GM12878 (cell line): ENCODE data around the gene SEMA3G. TPM values are rescaled to one million over a fixed set of nuclear protein-coding genes. Genes with fewer than 3 reads are reported as not detected.
A peak's percentile ranks its signal among the peaks of the same experiment; 100 is the strongest.

Experiments
- ATAC-seq: fragments of 200-7000 bp; cut with Tn5 transposase; 3 replicates; pipeline ENCODE4 v1.9.1; 2020; ENCODE audit warnings: mild to moderate bottlenecking, moderate library complexity
- BruUV-seq: library from RNA; stranded (reverse); fragments of 400-500 nt; replicated peaks from 2 replicates; lab custom pipeline; 2021; lab: Mats Ljungman, UMichigan
- CTCF ChIA-PET: fragments of 300-600 bp; sonication (Branson Sonifier 250); formaldehyde crosslinking; extraction: SDS; loops from one replicate; lab custom pipeline; 2021; ENCODE audit warnings: inconsistent platforms; lab: Yijun Ruan, JAX
- POLR2A ChIA-PET: fragments of 350-600 bp; formaldehyde crosslinking; extraction: SDS; loops from one replicate; lab custom pipeline; 2021; ENCODE audit warnings: inconsistent platforms; lab: Charles Lee
- RAD21 ChIA-PET: fragments of 300-600 bp; sonication (Branson Sonifier 250); formaldehyde crosslinking; loops from one replicate; lab custom pipeline; 2023; ENCODE audit warnings: antibody characterized with exemption; ENCODE audit not compliant: unreplicated experiment; lab: Charles Lee
- SMC1A ChIA-PET: fragments of 300-600 bp; sonication (Branson Sonifier 250); formaldehyde crosslinking; loops from one replicate; lab custom pipeline; 2023; ENCODE audit not compliant: unreplicated experiment, uncharacterized antibody; lab: Charles Lee
- DNase-seq: peaks from one replicate; pipeline ENCODE4 v3.0.0-alpha.2; 2011; ENCODE audit warnings: low read depth, low spot score
- FAIRE-seq: peaks from 3 replicates; lab custom pipeline; 2011; peaks lifted over from hg19 to GRCh38; lab: Jason Lieb, UNC
- H2AFZ ChIP-seq: 2 replicates; pipeline ENCODE4 v1.6.0; 2011; ENCODE audit warnings: low read depth, low read length, control low read depth; ENCODE audit not compliant: control insufficient read depth
- H3K27ac ChIP-seq: 2 replicates; pipeline ENCODE4 v1.5.1; 2011; ENCODE audit warnings: control low read depth; ENCODE audit not compliant: control insufficient read depth, insufficient read depth
- H3K27me3 ChIP-seq, 2 experiments: replicated peaks in 1 of 2; 2 replicates each; pipeline versions ENCODE4 v1.6.0 to v1.6.1; 2011; ENCODE audit warnings: low read length in 1 of 2; ENCODE audit not compliant: control insufficient read depth in 2 of 2, insufficient read depth in 2 of 2
- H3K36me3 ChIP-seq, 2 experiments: 2 replicates each; pipeline ENCODE4 v1.5.1; 2011; ENCODE audit warnings: low read length in 1 of 2; ENCODE audit not compliant: control insufficient read depth in 2 of 2, insufficient read depth in 2 of 2
- H3K4me1 ChIP-seq: 2 replicates; pipeline ENCODE4 v1.6.1; 2011; ENCODE audit warnings: mild to moderate bottlenecking, low read length, moderate library complexity, mixed read lengths; ENCODE audit not compliant: control insufficient read depth, insufficient read depth
- H3K4me2 ChIP-seq: 2 replicates; pipeline ENCODE4 v1.6.0; 2011; ENCODE audit warnings: control low read depth; ENCODE audit not compliant: control insufficient read depth, insufficient read depth
- H3K4me3 ChIP-seq: fragments of 200-600 bp; sonication (generic); 2 replicates; pipeline ENCODE4 v1.5.1; 2016
- H3K79me2 ChIP-seq: 2 replicates; pipeline ENCODE4 v1.6.0; 2011; ENCODE audit warnings: low read length; ENCODE audit not compliant: control insufficient read depth, insufficient read depth
- H3K9ac ChIP-seq: 2 replicates; pipeline ENCODE4 v1.8.0; 2011; ENCODE audit warnings: low read length, control low read depth, mixed read lengths; ENCODE audit not compliant: control insufficient read depth, insufficient read depth
- H3K9me3 ChIP-seq: replicated peaks from 3 replicates; pipeline ENCODE4 v1.5.1; 2011; ENCODE audit warnings: mild to moderate bottlenecking, low read length; ENCODE audit not compliant: control insufficient read depth, insufficient read depth
- H4K20me1 ChIP-seq: 2 replicates; pipeline ENCODE4 v1.6.0; 2011; ENCODE audit not compliant: control insufficient read depth, insufficient read depth
- ATF2 ChIP-seq: IDR thresholded peaks from 2 replicates; pipeline ENCODE4 v1.6.1; 2012; ENCODE audit warnings: low read length, inconsistent platforms
- CREM ChIP-seq: IDR thresholded peaks from 2 replicates; pipeline ENCODE4 v1.6.1; 2014; ENCODE audit warnings: antibody characterized with exemption, low read depth
- ESRRA ChIP-seq: IDR thresholded peaks from 2 replicates; pipeline ENCODE4 v1.6.1; 2012; ENCODE audit warnings: mild to moderate bottlenecking, low read length, improper control_type of control experiment
- HSF1 ChIP-seq: fragments of 150-350 bp; IDR thresholded peaks from 2 replicates; pipeline ENCODE4 v1.6.1; 2014; ENCODE audit warnings: mild to moderate bottlenecking, low read depth, low read length
- KLF5 ChIP-seq: fragments of 450-650 bp; IDR thresholded peaks from 2 replicates; pipeline ENCODE4 v1.6.1; 2014; ENCODE audit warnings: mild to moderate bottlenecking; ENCODE audit not compliant: partially characterized antibody
- NFXL1 ChIP-seq: fragments of 450-650 bp; IDR thresholded peaks from 2 replicates; pipeline ENCODE4 v1.6.1; 2017; ENCODE audit warnings: antibody characterized with exemption, mild to moderate bottlenecking, borderline replicate concordance
- NFYA ChIP-seq: IDR thresholded peaks from 2 replicates; pipeline ENCODE4 v1.6.1; 2011; ENCODE audit warnings: low read depth, mild to moderate bottlenecking, low read length, improper control_type of control experiment, borderline replicate concordance
- RB1 ChIP-seq: fragments of 450-650 bp; formaldehyde crosslinking; IDR thresholded peaks from 2 replicates; pipeline ENCODE4 v1.6.1; 2017; ENCODE audit warnings: mild to moderate bottlenecking, borderline replicate concordance
- SMARCA5 ChIP-seq: fragments of 450-650 bp; IDR thresholded peaks from 2 replicates; pipeline ENCODE4 v1.6.1; 2017; ENCODE audit warnings: mild to moderate bottlenecking
- SMC3 ChIP-seq: IDR thresholded peaks from 2 replicates; pipeline ENCODE4 v1.6.1; 2011; ENCODE audit warnings: low read length, improper control_type of control experiment, borderline replicate concordance
- SP1 ChIP-seq: IDR thresholded peaks from one replicate; pipeline ENCODE4 v1.6.1; 2011; ENCODE audit warnings: low read depth, low read length
- TCF7 ChIP-seq: IDR thresholded peaks from 2 replicates; pipeline ENCODE4 v1.6.1; 2014; ENCODE audit warnings: antibody characterized with exemption, borderline replicate concordance
- ZBED1 ChIP-seq: IDR thresholded peaks from 2 replicates; pipeline ENCODE4 v1.6.1; 2016; ENCODE audit warnings: borderline replicate concordance
- WGBS: methylation state at CpG from one replicate; pipeline ENCODE4 v1.1.6; 2016; ENCODE audit warnings: low lambda C conversion rate; ENCODE audit not compliant: insufficient replicate concordance, insufficient coverage; ENCODE audit errors: missing lambda C conversion rate; 5-methylcytosine and 5-hydroxymethylcytosine counted together
- in situ Hi-C: fragments of 300-500 bp; cut with MboI; formaldehyde crosslinking; loops from 9 replicates; pipeline ENCODE4 v1.14.3; 2018; ENCODE audit warnings: mixed read lengths
- intact Hi-C: fragments of 100-400 bp; cut with micrococcal nuclease; formaldehyde crosslinking; loops from one replicate; pipeline ENCODE4 v1.14.2; 2022; ENCODE audit not compliant: unreplicated experiment
- polyA plus RNA-seq, 11 experiments: library from polyadenylated mRNA; depleted of rRNA in 4 of 11; unstranded in 6 of 11; stranded (reverse) in 5 of 11; fragments of >200 nt; fragmentation: Nextera tagmentation in 4 of 11; fragmentation: Illumina TruSeq in 1 of 11; extraction: Ambion mirVana in 4 of 11; extraction: Trizol in 1 of 11; gene quantifications; 1 replicate in 1 of 11; 2 replicates in 10 of 11; pipeline versions ENCODE4 v1.2.1 to v1.2.3, GENCODE V29; 2011 to 2016; ENCODE audit warnings: inconsistent platforms in 2 of 11, missing spikeins in 2 of 11, low read depth in 1 of 11
- total RNA-seq, 4 experiments: library from RNA; depleted of rRNA in 3 of 4; stranded (reverse); fragments of >200 nt in 3 of 4; fragmentation: Illumina TruSeq in 1 of 4; extraction: Trizol in 1 of 4; gene quantifications; 2 replicates each; pipeline versions ENCODE4 v1.2.1 to v1.2.3, GENCODE V29; 2013 to 2021
- TF ChIP-seq, protein P1 (sequence below): fragments of 450-650 bp; IDR thresholded peaks from 2 replicates; pipeline ENCODE4 v1.6.1; 2017; ENCODE audit warnings: low read depth, mild to moderate bottlenecking, moderate library complexity
- TF ChIP-seq, protein P2 (sequence below): fragments of 450-650 bp; IDR thresholded peaks from 2 replicates; pipeline ENCODE4 v1.6.1; 2016; ENCODE audit warnings: mild to moderate bottlenecking
- TF ChIP-seq, protein P3 (sequence below): IDR thresholded peaks from 2 replicates; pipeline ENCODE4 v1.6.1; 2011; ENCODE audit warnings: low read depth, low read length, improper control_type of control experiment, borderline replicate concordance

SEMA3G gene
- total and polyA plus RNA-seq, 10 of the 15 experiments (the other 5 are each of a cell fraction or from before 2014, with no cell fraction given) = 0.03 to 0.04 TPM; not detected in 8

DNA sequence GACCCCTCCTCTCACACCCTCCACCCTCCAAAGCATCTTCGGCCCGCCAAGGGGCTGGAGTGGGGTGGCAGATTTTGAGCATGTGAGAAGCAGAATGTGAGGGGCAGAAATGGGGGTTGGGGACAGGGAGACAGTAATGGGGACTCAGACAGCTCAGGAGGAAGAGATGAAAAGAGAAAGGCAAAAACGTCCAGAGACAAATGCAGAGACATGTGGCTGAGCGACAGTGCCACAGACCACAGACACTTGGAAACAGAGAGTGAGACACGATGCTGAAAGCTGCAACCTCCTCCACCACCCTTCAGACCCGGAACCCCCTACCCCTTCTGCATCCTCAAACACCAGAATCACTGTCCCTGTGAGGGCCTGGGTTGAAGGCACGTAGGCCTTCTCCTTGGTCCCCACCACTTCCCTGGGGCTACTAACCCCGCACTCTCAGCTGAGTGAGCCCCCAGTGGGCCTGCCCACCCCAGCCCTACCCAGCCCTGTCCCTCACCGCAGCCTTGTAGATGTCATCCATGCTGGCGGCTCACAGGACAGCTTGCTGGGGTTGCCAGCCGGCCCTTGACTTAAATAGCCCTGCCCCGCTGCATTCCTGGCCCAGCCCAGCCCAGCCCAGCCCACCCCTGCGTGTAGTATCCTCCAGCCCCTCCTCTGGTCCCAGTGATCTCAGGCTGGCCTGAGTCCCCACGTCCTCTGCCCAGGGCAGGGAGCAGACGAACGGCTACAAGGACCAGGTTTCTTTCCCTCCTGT, 8.8 kb upstream of the SEMA3G start, which contains the start of gene TNNC1:
TSS of gene TNNC1 (minus strand) at position 546 of the 754 bp plus-strand sequence. CDS start at position 520, 26 bp downstream.
- ChIA-PET CTCF (interaction anchor here (1.4 to 3.2 kb wide), 2 partner anchors 25 to 233 kb away, joined by 4 to 14 read pairs; no protein-coding TSS in a partner anchor), POLR2A (interaction anchor here (1.2 kb wide), 1 partner anchor 9 kb away, joined by 4 read pairs; no protein-coding TSS in a partner anchor), SMC1A (no interaction called here), RAD21 (interaction anchor here (0.7 to 0.8 kb wide), 2 partner anchors 42 to 65 kb away, joined by 3 read pairs; no protein-coding TSS in a partner anchor)
- Histone ChIP-seq H3K9me3 (no peaks in the 10 kb centered on the region), H3K4me2 (peak within 1 kb of the TSS; percentile 96), H3K4me3 (peak within 1 kb of the TSS; percentile 65), H2AFZ (peak within 1 kb of the TSS; percentile 98), H3K27me3 (no peaks in the 10 kb centered on the region), H4K20me1 (no peaks in the 10 kb centered on the region), H3K36me3 (peaks cover 0 to 8% of the 10 kb centered on the region in 2 experiments; a peak in 2 of 4 replicates), H3K79me2 (peaks cover 26% of the 10 kb centered on the region), H3K27ac (peak within 1 kb of the TSS; percentile 84), H3K9ac (peak within 1 kb of the TSS; percentile 87), H3K4me1 (peaks cover 31% of the 10 kb centered on the region)
- in situ Hi-C loops (no loop called here), intact Hi-C loops (loop anchor here (10.0 kb wide), 1 partner anchor 231 kb away; the partner anchor contains the start of genes GNL3 and PBRM1)
- FAIRE-seq (no peak), ATAC-seq (no peak), DNase-seq (no peak)
- TF ChIP-seq ESRRA (no peak), SMC3 (no peak), CREM (no peak), NFYA (no peak), SMARCA5 (no peak), ATF2 (no peak), KLF5 (no peak), RB1 (no peak), ZBED1 (no peak), NFXL1 (no peak), SP1 (no peak), TCF7 (no peak), HSF1 (no peak)
- TF ChIP-seq, protein P1, sequence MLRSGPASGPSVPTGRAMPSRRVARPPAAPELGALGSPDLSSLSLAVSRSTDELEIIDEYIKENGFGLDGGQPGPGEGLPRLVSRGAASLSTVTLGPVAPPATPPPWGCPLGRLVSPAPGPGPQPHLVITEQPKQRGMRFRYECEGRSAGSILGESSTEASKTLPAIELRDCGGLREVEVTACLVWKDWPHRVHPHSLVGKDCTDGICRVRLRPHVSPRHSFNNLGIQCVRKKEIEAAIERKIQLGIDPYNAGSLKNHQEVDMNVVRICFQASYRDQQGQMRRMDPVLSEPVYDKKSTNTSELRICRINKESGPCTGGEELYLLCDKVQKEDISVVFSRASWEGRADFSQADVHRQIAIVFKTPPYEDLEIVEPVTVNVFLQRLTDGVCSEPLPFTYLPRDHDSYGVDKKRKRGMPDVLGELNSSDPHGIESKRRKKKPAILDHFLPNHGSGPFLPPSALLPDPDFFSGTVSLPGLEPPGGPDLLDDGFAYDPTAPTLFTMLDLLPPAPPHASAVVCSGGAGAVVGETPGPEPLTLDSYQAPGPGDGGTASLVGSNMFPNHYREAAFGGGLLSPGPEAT = no peak
- TF ChIP-seq, protein P2, sequence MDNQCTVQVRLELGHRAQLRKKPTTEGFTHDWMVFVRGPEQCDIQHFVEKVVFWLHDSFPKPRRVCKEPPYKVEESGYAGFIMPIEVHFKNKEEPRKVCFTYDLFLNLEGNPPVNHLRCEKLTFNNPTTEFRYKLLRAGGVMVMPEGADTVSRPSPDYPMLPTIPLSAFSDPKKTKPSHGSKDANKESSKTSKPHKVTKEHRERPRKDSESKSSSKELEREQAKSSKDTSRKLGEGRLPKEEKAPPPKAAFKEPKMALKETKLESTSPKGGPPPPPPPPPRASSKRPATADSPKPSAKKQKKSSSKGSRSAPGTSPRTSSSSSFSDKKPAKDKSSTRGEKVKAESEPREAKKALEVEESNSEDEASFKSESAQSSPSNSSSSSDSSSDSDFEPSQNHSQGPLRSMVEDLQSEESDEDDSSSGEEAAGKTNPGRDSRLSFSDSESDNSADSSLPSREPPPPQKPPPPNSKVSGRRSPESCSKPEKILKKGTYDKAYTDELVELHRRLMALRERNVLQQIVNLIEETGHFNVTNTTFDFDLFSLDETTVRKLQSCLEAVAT = no peak
- TF ChIP-seq, protein P3, sequence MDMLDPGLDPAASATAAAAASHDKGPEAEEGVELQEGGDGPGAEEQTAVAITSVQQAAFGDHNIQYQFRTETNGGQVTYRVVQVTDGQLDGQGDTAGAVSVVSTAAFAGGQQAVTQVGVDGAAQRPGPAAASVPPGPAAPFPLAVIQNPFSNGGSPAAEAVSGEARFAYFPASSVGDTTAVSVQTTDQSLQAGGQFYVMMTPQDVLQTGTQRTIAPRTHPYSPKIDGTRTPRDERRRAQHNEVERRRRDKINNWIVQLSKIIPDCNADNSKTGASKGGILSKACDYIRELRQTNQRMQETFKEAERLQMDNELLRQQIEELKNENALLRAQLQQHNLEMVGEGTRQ = no peak
- 77% methylated on average over 13 of the region's 16 CpGs for WGBS
- BruUV-seq = no TSS peak
